Measurements from ENCODE around the gene CEP104. TPM values are rescaled to one million over a fixed set of nuclear protein-coding genes. Genes with fewer than 3 reads are reported as not detected.

The CEP104 gene
- total RNA-seq, 1 experiment from 2014 or later: 34.5 TPM

- Histone ChIP-seq H4K5ac (ENCODE audit: insufficient read length, low read depth, low read length) (no peak overlapping the region), H3K27me3 (ENCODE audit: insufficient read depth, low read length) (no peaks in the 10 kb centered on the region), H3K9ac (ENCODE audit: extremely low read depth, insufficient read length, low read length) (no peak overlapping the region), H3K23me2 (ENCODE audit: insufficient read length, low read depth, low read length, poor library complexity, severe bottlenecking) (no peaks in the 10 kb centered on the region), H2BK120ac (ENCODE audit: low read depth, low read length, poor library complexity, severe bottlenecking) (no peak overlapping the region), H2BK15ac (ENCODE audit: low read depth, low read length) (no peak overlapping the region), H3K79me1 (ENCODE audit: insufficient read depth, low read depth, low read length, poor library complexity, severe bottlenecking) (no peaks in the 10 kb centered on the region), H3K4me1 (ENCODE audit: insufficient read depth, low read length) (no peaks in the 10 kb centered on the region), H4K20me1 (ENCODE audit: control insufficient read depth, insufficient read depth, insufficient read length) (no peaks in the 10 kb centered on the region), H3T11ph (ENCODE audit: low read length) (no peak overlapping the region), H3K23ac (ENCODE audit: insufficient read length, low read depth, low read length) (no peak overlapping the region), H2BK5ac (ENCODE audit: insufficient read length, low read length) (no peak overlapping the region), H3K18ac (ENCODE audit: insufficient read length, low read depth, low read length) (no peak overlapping the region), H3K9me3 (ENCODE audit: control insufficient read depth, low read depth, low read length) (peaks cover 8% of the 10 kb centered on the region), H3K79me2 (ENCODE audit: insufficient read depth, low read length) (no peaks in the 10 kb centered on the region), H2AFZ (ENCODE audit: low read length) (no peak overlapping the region), H2BK20ac (ENCODE audit: low read depth, low read length, poor library complexity, severe bottlenecking) (no peak overlapping the region), H3K27ac (ENCODE audit: insufficient read length, low read depth, low read length) (no peak overlapping the region), H4K8ac (replicated peaks; ENCODE audit: insufficient read length, low read depth, low read length) (no peak overlapping the region), H3K4ac (ENCODE audit: low read depth, low read length) (no peak overlapping the region), H2BK12ac (ENCODE audit: insufficient read length, low read depth, low read length) (no peak overlapping the region), H3K56ac (ENCODE audit: insufficient read length, low read depth, low read length) (no peak overlapping the region), H4K91ac (ENCODE audit: insufficient read length, low read depth, low read length) (no peak overlapping the region), H2AK5ac (ENCODE audit: insufficient read length, low read length) (no peak overlapping the region), H3K14ac (ENCODE audit: insufficient read depth, low read length) (no peak overlapping the region), H3K4me2 (ENCODE audit: insufficient read depth, insufficient read length, low read length) (no peak overlapping the region)
- H3K27me3 Mint-ChIP-seq (ENCODE audit: low read depth): no peaks in the 10 kb centered on the region
- H3K4me1 Mint-ChIP-seq: no peaks in the 10 kb centered on the region
- no peak for DNase-seq
- peaks cover 17 to 44% (median 21%) of the 10 kb centered on the region in 3 experiments for H3K36me3 Mint-ChIP-seq (ENCODE audit: insufficient read depth in 1 of 3, low read depth in 3 of 3)
- no peak for TF ChIP-seq CTCF (conservative IDR thresholded peaks at IDR 0.05)
- peaks cover 15 to 16% of the 10 kb centered on the region in 2 experiments for H3K9me3 Mint-ChIP-seq
- H3K27ac Mint-ChIP-seq: no peak overlapping the region
- no CpG with 5 or more reads among the region's 9 CpGs for WGBS (ENCODE audit: extremely low coverage, insufficient read length, low lambda C conversion rate)
- H3K4me3 Mint-ChIP-seq: no peak overlapping the region
These were observed 22.9 kb upstream of the CEP104 start for GRCh38 chr1:3879787-3880428.

Data from H9 (cell line).